ENCODE measurements around the gene ADARB1. TPM values are rescaled to one million over a fixed set of nuclear protein-coding genes. Genes with fewer than 3 reads are reported as not detected.

The ADARB1 gene
- total RNA-seq, 1 donor = 2.1 TPM

DNA sequence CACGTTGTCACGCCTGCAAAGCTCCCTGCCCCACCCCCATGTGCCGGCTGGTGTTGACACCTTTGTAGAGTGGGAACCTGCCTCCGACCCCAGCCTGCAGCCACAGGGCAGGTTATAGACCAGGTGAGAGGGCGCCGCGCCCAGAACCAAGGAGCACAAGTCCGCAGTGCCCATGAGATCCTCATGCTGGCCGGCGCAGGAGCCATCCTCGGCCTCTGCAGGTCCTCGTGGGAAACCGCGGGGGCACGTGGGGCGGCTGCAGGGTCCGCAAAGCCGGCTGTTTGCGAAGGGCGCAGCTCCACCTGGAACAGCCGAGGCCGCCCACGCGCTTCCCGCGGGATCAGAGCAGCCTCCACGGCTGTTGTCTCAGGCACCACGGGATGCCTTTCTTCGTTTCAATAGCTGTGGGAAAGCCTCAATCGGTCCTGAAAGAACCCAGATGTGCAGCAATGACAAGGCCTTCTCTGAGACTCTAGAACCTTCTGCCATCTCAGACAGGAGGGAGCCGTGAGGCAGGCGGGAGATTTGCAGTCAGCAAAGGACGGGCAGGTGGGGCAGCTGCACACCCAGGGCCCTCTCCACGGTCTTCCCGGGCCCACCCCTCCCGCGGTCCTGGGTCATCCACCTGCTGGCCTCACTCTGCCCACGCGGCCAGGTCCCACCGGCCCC is 183.4 kb downstream of the ADARB1 start:
- DNase-seq (ENCODE audit: low read depth) = no peak
- no peak overlapping the region for H3K4me3 ChIP-seq (ENCODE audit: low read depth, low read length)
- TF ChIP-seq, protein P1, sequence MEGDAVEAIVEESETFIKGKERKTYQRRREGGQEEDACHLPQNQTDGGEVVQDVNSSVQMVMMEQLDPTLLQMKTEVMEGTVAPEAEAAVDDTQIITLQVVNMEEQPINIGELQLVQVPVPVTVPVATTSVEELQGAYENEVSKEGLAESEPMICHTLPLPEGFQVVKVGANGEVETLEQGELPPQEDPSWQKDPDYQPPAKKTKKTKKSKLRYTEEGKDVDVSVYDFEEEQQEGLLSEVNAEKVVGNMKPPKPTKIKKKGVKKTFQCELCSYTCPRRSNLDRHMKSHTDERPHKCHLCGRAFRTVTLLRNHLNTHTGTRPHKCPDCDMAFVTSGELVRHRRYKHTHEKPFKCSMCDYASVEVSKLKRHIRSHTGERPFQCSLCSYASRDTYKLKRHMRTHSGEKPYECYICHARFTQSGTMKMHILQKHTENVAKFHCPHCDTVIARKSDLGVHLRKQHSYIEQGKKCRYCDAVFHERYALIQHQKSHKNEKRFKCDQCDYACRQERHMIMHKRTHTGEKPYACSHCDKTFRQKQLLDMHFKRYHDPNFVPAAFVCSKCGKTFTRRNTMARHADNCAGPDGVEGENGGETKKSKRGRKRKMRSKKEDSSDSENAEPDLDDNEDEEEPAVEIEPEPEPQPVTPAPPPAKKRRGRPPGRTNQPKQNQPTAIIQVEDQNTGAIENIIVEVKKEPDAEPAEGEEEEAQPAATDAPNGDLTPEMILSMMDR (IDR thresholded peaks at IDR 0.05; ENCODE audit: insufficient read depth, low read length) = no peak

DNA sequence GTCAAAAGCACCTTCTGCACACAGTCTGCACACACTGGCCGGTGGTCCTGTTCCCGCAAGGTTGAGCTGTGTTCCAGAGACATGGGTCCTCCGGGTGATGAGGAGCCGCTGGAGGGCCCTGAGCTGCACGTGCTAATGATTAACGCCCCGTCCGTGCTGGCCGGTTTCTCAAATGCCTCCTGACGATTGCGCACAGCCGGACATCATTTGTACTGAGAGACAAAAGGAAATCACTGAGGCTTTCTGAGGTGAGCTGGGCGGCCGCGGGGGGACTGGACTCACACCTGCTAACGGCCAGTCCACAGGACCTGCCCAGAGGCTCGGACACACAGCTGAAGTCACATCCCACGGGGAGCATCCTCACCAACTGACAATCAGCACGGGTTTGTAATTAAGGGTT is 184.1 kb downstream of the ADARB1 start:
- H3K4me3 ChIP-seq (ENCODE audit: low read depth, low read length) = no peak overlapping the region
- DNase-seq (ENCODE audit: low read depth) = no peak
- TF ChIP-seq, protein P1 (IDR thresholded peaks at IDR 0.05; ENCODE audit: insufficient read depth, low read length) = no peak

DNA sequence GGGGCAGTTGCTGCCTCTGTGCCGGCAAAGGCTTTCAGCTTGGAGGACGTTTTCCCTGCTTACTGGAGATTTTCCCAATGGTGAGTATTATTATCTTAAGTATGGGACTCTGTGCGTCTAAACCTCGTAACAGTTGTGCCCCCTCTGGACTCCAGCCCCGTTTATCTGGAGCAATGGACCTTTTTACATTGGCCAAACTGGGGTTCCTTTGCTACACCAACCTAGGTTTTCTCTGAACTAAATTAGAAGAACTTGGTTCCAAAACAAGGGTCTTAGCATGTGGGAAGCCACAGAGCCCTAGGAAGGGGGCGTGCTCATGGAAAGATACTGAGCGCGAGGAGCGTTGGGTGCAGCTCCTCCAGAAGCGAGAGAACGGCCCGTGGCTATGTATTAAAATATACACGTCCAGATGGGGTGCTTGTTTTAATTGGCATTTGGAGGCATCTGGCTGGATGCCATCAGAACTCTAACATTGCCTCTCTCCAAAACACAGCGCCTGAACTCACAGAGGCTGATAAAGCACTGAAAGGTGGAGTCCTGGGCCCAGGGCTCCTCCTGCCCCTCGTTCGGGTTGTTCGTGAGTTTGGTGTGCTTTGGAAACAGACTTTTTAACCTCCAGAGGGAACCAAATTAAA is 184.9 kb downstream of the ADARB1 start:
- DNase-seq (ENCODE audit: low read depth) = peak; percentile 18
- TF ChIP-seq, protein P1 (IDR thresholded peaks at IDR 0.05; ENCODE audit: insufficient read depth, low read length) = no peak
- no peak overlapping the region for H3K4me3 ChIP-seq (ENCODE audit: low read depth, low read length)

DNA sequence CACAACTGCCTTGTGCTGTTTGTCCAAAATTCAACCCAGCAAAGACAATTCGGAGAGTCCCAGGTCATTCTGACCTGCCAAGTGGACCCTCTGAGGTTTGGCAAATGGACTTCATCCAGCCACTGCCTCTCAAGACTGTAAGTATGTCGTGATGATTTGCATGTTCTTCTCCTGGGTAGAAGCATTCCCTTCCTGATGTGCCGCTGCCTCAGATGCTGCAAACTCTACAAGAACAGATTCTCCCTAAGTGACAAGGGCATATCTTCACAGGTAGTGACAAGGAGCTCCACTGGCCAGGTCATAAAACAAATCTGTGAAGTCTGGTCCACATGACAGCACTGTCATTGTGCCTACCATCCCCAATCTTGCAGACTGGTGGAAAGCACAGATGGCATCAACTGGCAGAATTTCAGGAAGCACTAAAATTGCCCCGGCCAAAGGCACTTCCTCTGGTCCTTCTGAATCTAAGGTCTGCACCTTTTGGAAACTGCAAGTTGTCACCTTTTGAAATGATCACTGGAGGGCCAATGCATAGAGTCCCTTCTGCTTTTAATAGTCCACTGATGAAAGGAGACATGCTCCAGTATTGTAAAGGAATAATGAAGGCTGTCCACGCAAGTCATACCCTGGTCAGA is 185.9 kb downstream of the ADARB1 start:
- TF ChIP-seq, protein P1 (IDR thresholded peaks at IDR 0.05; ENCODE audit: insufficient read depth, low read length) = no peak
- no peak overlapping the region for H3K4me3 ChIP-seq (ENCODE audit: low read depth, low read length)
- DNase-seq (ENCODE audit: low read depth) = no peak

DNA sequence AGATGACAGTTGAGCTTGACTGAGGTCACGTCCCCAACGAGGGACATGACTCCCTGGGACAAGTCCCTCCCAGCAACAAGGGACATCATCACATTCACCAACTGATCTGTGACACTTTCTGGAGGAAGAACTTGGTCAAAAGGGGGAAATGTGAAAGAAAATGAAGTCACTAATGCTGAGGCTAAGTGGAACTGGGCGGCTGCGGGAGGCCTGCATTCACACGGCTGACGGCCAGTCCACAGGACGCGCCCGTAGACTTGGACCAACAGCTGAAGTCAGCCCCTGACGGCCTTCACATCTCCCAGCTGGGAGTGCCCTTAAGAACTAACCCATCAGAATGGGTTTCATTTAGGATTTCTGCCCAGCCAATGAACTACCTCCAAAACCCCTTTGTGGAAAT is 186.7 kb downstream of the ADARB1 start:
- no peak overlapping the region for H3K4me3 ChIP-seq (ENCODE audit: low read depth, low read length)
- TF ChIP-seq, protein P1 (IDR thresholded peaks at IDR 0.05; ENCODE audit: insufficient read depth, low read length) = no peak
- DNase-seq (ENCODE audit: low read depth) = no peak

DNA sequence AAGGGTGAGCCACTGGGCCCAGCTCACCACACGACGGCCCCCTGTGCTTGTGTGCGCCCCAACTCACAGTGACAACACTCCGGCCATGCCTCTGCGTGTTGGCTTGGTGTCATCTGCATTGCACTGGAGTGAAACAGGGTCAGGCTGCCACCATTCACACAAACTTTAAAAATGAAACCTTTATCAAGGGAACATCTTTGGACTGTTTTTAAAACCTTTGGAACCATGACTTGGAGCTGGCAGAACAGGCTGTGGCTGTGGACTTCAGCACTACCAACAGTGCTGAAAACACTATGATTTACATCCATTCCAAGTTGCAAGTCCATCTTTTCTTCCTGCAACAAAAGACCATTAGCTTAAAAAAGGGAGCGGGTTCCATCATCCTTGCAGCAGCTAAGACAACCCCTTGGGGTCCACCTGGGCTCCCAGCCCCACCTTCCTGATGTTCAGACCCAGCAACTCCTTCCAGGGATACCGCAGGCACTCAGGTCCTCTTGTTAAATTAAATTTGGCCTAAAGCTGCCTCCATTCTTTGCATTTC is 187.7 kb downstream of the ADARB1 start:
- no peak overlapping the region for H3K4me3 ChIP-seq (ENCODE audit: low read depth, low read length)
- TF ChIP-seq, protein P1 (IDR thresholded peaks at IDR 0.05; ENCODE audit: insufficient read depth, low read length) = no peak
- no peak for DNase-seq (ENCODE audit: low read depth)
